CD4-positive, alpha-beta T cell treated with Interleukin-17A for 1 hour (primary cell): ENCODE results near the gene ALX4.

Experiments used
- DNase-seq: peaks from one replicate; pipeline ENCODE4 v3.0.0-alpha.2; 2020

Gene ALX4

GRCh38 chr11:44335052-44335760 is 25.3 kb upstream of the ALX4 start:
- no peak for DNase-seq

GRCh38 chr11:44334356-44335004 is 24.5 kb upstream of the ALX4 start:
- DNase-seq, result no peak

- no peak for DNase-seq
Observed at GRCh38 chr11:44333271-44334218, 23.6 kb upstream of the ALX4 start.

- no peak for DNase-seq
Observed at GRCh38 chr11:44332665-44333064, 22.7 kb upstream of the ALX4 start.

GRCh38 chr11:44329472-44330230 is 19.7 kb upstream of the ALX4 start:
- no peak for DNase-seq

GRCh38 chr11:44328138-44328660 is 18.3 kb upstream of the ALX4 start:
- DNase-seq, result no peak

GRCh38 chr11:44327730-44328129 is 17.8 kb upstream of the ALX4 start:
- no peak for DNase-seq

GRCh38 chr11:44326615-44327475 is 16.9 kb upstream of the ALX4 start:
- DNase-seq, result no peak

- no peak for DNase-seq
Observed at GRCh38 chr11:44325698-44326097, 15.8 kb upstream of the ALX4 start.

- DNase-seq, result no peak
Observed at GRCh38 chr11:44324749-44325525, 15.0 kb upstream of the ALX4 start.

- DNase-seq, result no peak
Observed at GRCh38 chr11:44324222-44324621, 14.3 kb upstream of the ALX4 start.

GRCh38 chr11:44322243-44322642 is 12.3 kb upstream of the ALX4 start:
- no peak for DNase-seq

GRCh38 chr11:44321059-44321458 is 11.1 kb upstream of the ALX4 start:
- no peak for DNase-seq

- DNase-seq, result no peak
Observed at GRCh38 chr11:44320289-44320973, 10.5 kb upstream of the ALX4 start.

GRCh38 chr11:44319552-44320288 is 9.8 kb upstream of the ALX4 start:
- DNase-seq, result no peak

GRCh38 chr11:44319170-44319551 is 9.2 kb upstream of the ALX4 start:
- no peak for DNase-seq

- DNase-seq, result no peak
Observed at GRCh38 chr11:44318369-44318768, 8.4 kb upstream of the ALX4 start.

GRCh38 chr11:44316659-44317240 is 6.8 kb upstream of the ALX4 start:
- DNase-seq, result no peak
